GM21360 (cell line): ENCODE results near the gene ZKSCAN5.
"Not testable (repeated sequence)": the region's sequence is repeated elsewhere in the genome, so short reads cannot be mapped to it uniquely, and the experiment has no call there.

Source experiments
- ATAC-seq: cut with Tn5 transposase; IDR thresholded peaks from one replicate; pipeline ENCODE4 v1.9.1; 2021; ENCODE audit warnings: mild to moderate bottlenecking, moderate library complexity; ENCODE audit not compliant: unreplicated experiment

The ZKSCAN5 gene

DNA sequence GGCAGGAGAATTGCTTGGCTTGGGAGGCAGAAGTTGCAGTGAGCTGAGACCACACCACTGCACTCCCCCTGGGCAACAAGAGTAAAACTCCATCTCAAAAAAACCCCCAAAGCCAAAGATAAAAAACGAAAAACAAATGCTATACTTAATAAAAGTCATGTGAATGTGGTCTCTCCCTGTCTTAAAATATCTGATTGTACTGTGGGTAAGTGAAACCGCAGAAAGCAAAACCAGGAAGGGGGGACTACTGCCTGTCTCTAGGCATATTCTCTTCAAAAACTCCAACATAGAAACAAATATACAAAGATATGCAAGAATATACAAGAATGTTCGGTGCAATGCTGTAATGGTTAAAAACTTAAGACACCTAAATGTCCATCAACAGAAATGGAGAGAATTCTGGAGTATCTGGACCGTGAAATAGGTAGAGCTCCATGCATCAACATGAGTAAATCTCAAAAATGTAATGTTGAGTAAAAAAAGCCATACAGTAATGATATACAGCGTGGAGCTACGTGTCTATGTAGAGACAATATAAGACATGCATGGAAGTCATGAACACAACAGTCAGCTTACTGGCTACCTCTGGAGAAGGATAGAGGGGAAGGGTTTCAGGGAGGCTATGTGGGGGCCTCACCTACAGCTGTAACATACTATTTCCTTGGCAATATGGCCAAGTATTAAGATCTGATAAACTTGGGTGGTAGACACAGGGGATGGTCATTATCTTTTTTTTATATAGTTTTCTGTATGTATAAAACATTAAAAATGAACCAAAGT lies 6.5 kb upstream of the ZKSCAN5 start:
- no peak for ATAC-seq

DNA sequence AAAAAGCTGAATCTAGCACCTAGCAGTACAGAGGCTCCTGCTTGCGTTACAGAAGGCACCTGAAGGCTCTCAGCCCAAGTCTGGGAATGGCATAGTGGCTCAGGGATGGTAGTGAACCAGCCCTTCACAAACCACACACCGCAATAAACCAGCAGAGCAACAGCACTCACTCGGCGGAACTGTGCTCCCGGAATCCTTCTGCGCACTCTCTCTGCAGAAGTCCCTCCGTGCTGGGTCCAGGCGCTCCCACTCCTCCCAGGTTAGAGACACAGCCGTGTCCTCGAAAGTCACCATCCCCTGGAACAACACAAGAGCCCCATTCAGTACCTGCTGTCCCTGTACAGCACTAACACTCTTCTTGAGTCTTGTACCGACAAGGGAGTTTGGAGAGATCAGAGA lies 5.9 kb upstream of the ZKSCAN5 start:
- no peak for ATAC-seq

DNA sequence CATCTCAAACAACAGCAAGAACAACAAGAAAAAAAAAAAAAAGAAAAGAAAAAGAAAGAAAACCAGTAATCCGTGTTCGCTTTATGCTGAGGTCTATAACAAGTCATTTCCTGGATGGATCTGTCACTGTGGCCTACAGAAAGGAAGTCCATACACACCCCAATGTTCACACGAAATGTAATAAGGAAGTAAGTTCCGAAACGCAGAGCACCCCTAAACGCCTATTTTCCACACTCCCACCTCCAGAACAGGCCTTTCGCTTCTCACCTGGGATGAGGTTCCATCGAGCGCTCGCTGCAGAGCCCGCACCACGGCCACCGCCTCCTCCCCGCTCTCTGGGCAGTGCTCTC lies 5.1 kb upstream of the ZKSCAN5 start:
- ATAC-seq: no peak

DNA sequence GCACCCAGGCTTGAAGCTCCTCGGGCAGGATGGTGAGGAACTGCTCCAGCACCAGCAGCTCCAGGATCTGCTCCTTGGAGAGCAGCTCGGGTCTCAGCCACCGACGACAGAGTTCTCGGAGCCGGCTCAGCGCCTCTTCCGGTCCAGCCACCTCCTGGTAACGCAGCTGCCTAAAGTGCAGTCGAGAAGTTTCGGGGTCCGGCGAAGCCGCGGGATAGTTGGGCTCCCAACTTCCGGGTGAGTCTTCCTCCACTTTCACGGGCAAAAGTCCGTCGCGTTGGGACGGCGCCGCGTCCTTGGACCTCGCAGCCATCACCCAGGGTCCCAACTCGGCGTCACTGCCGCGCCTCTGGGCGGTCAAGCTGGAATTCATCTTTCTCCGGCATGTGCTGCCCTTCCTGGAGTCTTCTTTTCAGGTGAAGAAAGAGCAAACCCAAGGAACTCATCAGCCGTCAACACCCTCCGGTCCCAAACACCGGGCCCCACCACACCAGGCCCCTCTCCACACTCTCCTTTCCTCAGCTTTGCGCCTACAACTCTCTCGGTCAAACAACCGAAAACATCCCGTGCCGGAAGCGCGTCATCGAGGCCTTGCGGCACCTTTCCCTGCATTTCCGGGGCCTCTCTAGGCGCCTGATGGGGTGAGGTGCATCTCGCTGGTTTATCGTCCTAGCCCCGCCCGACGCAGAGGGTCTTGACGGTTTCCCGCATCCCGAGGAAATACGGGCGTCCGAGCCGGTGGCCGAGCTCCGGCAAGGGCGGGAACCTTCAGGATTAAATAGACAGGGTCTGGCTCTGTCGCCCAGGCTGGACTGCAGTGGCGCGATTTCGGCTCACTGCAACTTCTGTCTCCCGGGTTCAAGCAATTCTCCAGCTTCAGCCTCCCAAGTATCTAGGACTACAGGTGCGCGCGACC lies 4.5 kb upstream of the ZKSCAN5 start, which contains the start of gene ZNF394:
TSS of gene ZNF394 (minus strand) at position 561 of the 916 bp plus-strand sequence. CDS start at position 373, 188 bp downstream.
- ATAC-seq: peak; percentile 42

DNA sequence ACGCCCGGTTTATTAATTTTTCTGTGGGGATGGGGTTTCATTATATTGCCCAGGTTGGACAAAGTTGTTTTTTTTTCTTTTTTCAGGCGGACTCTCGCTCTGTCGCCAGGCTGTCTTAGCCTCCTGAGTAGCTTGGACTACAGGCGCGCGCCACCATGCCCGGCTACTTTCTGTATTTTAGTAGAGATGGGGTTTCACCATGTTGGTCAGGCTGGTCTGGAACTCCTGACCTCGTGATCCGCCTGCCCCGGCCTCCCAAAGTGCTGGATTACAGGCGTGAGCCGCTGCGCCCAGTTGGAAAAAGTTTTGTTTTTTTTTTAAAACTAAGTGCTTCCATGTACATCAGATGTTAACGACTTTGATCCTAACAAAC lies 3.8 kb upstream of the ZKSCAN5 start:
- ATAC-seq: no peak

DNA sequence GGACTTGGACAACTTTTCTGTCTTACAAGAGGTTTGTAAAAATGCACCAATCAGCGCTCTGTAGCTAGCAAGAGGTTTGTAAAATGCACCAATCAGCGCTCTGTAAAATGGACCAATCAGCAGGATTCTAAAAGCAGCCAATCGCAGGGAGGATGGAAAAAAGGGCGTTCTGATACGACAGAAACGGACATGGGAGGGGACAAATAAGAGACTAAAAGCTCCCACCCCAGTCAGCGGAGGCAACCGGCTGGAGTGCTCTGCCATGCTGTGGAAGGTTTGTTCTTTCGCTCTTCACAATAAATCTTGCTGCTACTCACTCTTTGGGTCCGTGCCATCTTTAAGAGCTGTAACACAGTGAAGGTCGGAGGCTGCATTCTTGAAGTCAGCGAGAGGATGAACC lies 3.2 kb upstream of the ZKSCAN5 start:
- not testable (repeated sequence) for ATAC-seq

DNA sequence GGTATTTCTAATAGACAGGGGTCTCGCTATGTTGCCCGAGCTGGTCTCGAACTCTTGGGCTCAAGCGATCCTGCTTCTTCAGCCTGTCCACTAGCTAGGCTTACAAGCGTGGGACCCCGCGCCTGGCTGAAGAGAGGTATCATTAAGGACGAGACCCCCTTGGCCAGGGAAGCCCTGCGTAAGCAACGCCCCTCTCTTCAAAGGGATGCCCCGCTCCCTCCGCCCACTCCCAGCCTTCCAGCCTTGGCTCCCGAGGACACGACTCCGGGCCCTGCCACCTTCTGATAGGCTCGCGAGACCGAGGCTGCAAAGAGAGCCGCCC lies 220 bp upstream of the ZKSCAN5 start:
- peak; percentile 71 for ATAC-seq

DNA sequence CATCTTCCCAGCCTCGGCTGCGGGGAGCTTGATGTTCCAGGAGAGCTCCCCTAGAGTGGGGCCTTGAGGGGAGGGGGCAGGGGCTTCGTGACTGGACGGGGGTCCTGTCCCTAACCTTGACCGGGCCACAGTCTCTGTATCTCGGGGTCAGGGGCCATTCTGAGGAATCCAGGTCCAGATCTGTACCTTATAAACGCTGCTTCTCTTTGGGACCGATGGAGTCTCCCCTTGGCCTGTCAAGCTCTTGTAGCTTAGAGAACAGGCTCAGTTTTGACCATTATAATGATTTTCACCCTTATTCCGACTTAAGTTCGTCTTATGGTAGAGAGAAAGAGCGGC lies 831 bp downstream of the ZKSCAN5 start:
- ATAC-seq: no peak

DNA sequence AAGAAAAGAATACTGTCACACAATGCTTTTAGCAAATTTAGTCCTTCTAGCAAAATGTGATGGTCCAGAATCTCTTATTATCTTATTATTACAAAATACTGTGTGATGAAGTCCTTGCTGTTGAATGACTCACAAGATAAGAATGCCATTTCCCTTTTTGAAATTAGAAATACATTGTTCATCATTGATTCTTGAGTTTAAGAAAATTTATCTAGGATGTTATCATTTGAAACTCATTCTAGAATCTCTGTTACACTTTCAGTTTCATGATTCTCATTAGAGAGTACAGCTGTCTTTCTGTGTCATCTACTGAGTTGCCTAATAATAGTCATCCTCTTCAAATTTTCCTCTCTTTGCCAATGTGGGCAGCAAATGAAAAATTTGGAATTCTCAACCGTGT lies 9.6 kb downstream of the ZKSCAN5 start:
- no peak for ATAC-seq

DNA sequence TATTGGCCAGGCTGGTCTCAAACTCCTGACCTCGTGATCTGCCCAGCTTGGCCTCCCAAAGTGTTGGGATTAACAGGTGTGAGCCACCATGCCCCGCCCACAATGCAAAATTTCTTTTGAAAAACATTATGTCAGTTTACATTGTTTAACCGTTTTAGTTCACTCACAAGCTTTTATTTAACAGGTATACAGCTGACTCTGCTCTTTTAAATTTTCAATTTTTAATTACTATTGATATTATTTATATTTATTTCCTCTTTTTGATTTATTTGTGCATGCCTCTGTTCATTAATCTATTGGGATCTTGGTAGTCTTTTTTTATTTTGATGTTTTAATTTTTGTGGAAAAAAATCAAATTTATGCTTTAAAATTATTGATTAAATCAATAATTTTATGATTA lies 16.9 kb downstream of the ZKSCAN5 start:
- no peak for ATAC-seq

DNA sequence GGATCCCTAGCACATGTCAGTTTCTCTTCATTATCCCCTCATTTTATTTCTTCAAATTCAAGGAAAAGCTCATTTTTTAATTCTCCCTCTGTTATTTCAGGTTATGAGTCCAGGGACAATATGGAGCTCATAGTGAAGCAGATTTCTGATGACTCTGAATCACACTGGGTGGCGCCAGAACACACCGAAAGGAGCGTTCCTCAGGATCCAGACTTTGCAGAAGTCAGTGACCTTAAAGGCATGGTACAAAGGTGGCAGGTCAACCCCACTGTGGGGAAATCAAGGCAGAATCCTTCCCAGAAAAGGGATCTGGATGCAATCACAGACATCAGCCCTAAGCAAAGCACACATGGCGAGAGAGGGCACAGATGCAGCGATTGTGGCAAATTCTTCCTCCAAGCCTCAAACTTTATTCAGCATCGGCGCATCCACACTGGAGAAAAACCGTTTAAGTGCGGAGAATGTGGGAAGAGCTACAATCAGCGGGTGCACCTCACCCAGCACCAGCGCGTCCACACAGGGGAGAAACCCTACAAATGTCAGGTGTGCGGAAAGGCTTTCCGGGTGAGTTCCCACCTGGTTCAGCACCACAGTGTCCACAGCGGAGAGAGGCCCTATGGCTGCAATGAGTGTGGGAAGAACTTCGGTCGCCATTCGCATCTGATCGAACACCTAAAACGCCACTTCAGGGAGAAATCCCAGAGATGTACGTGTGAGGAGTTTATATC lies 21.4 kb downstream of the ZKSCAN5 start:
- no peak for ATAC-seq

DNA sequence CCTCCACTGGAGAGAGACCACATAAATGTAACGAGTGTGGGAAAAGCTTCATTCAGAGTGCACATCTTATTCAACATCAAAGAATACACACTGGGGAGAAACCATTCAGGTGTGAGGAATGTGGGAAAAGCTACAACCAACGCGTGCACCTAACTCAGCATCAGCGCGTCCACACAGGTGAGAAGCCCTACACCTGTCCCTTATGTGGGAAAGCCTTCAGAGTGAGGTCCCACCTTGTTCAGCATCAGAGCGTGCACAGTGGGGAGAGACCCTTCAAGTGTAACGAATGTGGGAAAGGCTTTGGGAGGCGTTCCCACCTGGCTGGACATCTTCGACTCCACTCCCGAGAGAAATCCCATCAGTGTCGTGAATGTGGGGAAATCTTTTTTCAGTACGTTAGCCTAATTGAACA lies 26.9 kb downstream of the ZKSCAN5 start:
- no peak for ATAC-seq

DNA sequence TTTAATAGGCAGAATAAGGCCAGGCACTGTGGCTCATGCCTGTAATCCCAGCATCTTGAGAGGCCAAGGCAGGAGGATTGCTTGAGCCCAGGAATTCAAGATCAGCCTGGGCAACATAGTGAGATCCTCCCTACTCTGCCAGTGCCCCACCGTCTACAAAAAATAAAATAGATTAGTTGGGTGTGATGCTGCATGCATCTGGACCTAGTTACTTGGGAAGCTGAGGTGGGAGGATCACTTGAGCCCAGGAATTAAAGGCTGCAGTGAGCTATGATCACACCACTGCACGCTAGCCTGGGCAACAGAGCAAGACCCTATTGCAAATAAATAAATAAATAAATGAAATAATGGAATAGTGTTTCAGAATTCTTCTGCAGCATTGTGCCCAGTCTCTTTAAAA lies 31.2 kb downstream of the ZKSCAN5 start:
- no peak for ATAC-seq

DNA sequence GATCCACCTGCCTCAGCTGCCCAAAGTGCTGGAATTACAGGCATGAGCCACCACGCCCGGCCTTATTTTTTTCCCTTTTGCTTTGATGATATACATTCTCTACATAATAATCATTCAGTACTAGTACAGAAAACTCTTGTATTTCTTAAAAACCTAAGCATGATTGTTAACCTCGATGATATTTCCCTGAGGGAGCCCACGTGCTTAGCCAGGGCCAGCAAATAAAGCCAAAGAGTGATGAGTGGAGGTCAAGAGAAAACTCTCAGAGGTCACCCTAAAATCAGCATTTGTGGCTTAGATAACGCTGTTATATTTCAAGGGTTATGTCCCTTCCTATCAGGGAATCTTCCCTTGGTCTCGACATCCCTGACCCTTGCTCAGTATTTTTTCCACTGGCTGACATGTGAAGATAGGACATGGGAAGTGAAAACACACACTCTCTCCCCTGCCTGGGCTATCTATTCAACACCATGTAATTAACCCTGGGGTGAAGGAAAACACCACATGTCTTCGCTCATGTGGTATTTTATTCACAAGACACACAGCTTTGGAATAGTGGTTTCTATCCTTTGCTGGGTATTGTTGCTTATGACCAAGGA lies 34.9 kb downstream of the ZKSCAN5 start:
- ATAC-seq: no peak

DNA sequence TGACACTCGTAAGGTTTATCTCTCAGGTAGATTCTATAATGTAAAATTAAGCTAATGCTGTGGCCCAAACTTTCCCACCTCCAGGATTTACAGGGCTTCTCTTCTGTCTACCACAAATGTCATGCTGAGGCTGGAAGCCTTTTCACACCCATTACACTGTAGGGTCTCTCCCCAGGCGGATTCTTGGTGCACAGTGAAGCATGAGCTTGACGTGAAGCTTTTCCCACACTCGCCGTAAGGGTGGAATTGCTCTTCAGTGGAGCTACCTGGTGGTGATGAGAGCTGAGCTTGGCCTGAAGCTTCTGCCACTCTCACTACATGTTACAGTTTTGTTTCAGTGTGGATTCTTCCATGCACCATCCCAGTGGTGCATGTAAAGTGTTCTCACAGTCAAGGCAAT lies 36.1 kb downstream of the ZKSCAN5 start:
- ATAC-seq: no peak

DNA sequence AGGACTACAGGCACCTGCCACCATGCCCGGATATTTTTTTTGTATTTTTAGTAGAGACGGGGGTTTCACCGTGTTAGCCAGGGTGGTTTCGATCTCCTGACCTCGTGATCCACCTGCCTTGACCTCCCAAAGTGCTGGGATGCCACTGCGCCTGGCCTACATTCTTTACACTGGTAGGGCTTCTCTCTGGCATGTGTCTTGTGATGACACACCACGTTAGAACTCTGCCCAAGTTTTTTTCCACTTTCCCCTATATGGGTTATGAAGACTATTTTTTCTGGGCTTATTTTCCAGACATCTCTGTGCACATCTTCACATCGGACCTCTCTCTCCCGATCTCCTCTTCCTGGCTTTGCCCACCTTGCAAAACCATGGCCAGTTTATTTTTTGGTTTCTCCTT lies 36.8 kb downstream of the ZKSCAN5 start:
- ATAC-seq: no peak

DNA sequence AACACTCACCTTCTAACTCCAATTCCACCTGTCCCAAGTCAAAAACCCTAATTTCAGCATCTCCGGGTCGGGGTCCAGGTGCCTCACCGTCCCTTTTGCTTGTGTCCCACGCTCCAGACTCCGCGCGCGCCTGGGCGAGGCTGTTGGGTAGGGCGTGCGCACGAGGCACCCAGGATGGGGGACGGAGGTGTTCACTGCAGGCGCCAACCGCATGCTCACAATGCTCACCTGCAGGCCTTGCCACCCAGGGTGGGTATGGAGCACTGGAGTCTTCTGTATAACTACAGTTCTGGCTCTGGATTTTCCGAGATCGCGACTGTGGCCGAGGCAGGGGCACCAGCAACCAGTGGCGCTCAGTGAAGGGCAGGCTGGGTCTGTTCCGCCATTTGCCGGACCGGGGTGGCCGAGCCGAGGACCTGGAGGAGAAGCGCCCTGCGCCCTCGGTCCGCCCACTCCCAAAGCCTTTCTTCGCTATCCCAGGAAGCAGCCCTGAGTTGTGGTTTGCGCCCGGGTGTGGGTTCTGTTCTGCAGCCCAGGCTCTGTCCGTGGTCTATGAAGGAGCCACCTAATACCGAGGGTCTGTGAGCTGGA lies 38.7 kb downstream of the ZKSCAN5 start:
- ATAC-seq: no peak

DNA sequence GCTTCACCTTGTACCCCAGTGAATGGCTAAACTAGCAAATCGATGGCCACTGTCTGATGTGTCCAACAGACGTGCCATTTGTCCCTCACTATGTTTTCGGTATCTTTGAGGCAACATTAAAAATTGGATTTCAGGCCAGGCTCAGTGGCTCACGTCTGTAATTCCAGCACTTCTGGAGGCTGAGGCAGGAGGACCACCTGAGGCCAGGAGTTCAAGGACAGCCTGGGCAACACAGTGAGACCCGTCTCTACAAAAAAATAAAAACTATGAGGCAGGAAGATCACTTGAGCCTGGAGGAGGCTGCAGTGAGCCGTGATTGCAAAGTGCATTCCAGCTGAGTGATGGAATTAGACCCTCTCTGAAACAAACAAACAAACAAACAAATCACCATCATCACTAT lies 39.5 kb downstream of the ZKSCAN5 start:
- ATAC-seq: no peak

DNA sequence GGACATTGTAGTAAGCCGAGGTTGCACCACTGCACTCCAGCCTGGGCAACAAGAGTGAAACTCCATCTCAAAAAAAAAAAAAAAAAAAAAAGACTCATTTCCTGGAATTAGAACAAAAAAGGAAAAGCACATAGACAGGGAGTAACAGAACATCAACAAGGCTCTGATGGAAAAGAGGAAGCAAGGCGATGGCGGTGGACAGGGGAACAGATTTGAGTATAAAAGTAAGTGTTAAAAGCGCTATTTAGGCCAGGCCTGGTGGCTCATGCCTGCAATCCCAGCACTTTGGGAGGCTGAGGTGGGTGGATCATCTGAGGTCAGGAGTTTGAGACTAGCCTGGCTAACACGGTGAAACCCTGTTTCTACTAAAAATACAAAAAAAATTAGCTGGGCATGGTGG lies 40.8 kb downstream of the ZKSCAN5 start:
- ATAC-seq: not testable (repeated sequence)

DNA sequence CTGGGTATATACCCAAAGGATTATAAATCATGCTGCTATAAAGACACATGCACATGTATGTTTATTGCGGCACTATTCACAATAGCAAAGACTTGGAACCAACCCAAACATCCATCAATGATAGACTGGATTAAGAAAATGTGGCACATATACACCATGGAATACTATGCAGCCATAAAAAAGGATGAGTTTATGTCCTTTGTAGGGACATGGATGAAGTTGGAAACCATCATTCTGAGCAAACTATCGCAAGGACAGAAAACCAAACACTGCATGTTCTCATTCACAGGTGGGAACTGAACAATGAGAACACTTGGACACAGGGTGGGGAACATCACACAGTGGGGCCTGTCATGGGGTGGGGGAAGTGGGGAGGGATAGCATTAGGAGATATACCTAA lies 45.1 kb downstream of the ZKSCAN5 start:
- not testable (repeated sequence) for ATAC-seq

DNA sequence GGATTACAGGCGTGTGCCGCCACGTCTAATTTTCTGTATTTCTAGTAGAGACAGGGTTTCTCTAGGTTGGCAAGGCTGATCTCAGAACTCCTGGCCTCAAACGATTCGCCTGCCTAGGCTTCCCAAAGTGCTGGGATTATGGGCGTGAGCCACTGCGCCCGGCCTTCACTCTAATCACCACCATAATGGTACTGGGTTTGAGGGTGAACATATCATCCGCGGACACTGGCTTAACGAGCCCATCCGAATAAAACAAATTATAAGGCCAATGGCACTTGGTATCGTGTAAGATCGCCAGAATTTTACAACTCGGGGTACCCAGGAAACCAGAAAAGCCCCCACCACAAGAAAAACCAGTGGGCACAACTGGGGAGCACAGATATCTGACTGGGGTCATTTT lies 46.9 kb downstream of the ZKSCAN5 start:
- no peak for ATAC-seq
